ELF-1 (cell line): Measurements from ENCODE around the gene SLC6A3.
"Not testable (repeated sequence)": the region's sequence is repeated elsewhere in the genome, so short reads cannot be mapped to it uniquely, and the experiment has no call there.

ENCODE experiments used
- DNase-seq: peaks from one replicate; pipeline ENCODE4 v3.0.0-alpha.2; 2016; ENCODE audit warnings: low read depth, low spot score

The SLC6A3 gene

DNA sequence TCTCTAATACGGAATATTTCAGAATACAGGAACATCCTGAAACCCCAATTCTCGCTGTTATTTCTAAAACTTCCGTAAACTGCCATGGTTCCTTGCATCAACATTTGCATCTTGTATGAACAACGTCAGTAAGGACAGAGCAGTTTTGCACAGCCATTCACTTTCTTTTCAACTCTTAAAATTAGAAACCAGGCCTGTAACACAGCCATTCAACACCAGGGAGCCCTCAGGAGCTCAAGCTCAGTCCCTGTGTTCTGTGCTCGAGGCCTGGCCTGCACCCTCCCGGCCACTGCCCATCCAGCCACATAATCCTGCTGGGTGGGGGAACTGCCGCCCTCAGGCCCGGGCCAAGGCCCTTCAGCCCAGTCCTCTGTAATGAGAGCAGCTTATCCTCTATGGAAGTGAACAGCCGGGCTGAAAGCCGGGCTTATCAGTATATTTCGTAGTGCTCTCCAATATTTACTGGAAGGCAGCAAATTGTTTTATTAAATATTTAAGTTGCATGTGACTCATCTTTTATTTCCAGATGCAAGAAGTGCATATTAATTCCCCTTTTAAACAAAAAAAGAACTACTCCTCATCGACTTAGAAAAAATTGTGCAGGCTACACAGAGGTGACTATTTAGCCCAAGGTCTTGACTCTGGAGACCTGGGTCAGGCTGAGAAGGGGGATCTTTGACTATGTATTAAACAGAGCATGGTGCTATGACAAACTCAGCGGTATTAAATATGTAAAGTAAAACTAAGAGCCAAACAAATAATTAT, 33.2 kb upstream of the SLC6A3 start:
- DNase-seq = no peak

GRCh38 chr5:1477341-1477740, 32.1 kb upstream of the SLC6A3 start:
- no peak for DNase-seq

- no peak for DNase-seq
These were observed 31.7 kb upstream of the SLC6A3 start for GRCh38 chr5:1476967-1477310.

GRCh38 chr5:1476181-1476966, 31.1 kb upstream of the SLC6A3 start:
- DNase-seq = no peak

DNA sequence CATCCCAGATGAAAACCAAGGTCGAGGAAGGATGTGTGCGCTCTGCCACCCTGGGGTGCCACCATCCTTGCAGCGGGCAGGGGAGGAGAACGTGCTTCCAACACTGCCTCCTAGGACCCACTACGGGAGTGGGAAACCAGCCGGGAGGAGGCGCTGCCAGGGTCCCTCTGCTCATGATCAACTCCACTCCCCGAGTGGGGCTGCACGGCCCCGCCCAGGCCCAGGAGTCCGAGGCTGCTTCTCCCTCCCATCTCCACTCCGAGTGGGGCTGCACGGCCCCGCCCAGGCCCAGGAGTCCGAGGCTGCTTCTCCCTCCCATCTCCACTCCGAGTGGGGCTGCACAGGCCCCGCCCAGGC, 30.3 kb upstream of the SLC6A3 start:
- not testable (repeated sequence) for DNase-seq

GRCh38 chr5:1474866-1475543, 29.8 kb upstream of the SLC6A3 start:
- DNase-seq = no peak

- DNase-seq = no peak
These were observed 29.1 kb upstream of the SLC6A3 start for GRCh38 chr5:1474183-1474839.

GRCh38 chr5:1473746-1474145, 28.5 kb upstream of the SLC6A3 start:
- DNase-seq = no peak

DNA sequence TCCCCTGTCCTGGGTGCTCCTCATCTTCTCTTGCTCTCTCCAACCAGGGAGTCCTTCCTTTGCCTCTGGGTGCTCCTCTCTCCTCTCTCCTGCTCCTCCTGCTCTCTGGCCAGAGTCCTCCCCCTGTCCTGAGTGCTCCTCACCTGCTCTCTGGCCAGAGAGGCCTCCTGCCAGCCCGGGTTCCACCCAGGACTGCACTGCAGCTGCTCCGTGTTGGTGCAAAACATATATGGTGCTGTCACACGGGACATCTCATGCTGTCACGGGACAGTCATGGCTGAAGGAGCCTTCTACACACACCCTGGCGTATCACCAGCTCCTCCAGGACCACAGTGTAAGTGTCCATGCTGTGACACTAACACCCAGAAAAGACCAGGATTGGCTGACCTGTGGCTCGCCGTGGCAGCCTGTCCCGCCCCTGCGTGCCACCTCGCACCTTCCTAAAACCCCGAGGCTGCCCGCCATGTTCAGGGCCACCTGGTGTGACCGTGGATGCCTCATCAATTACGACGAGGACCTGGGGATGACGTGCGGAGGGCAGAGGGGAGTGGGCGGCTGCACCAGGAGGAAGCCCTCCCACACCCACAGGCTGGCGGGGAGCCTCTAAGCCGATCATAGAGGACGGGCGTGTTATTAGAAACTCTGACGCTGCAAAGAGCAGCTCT, 27.9 kb upstream of the SLC6A3 start:
- DNase-seq = no peak

- DNase-seq = no peak
These were observed 27.0 kb upstream of the SLC6A3 start for GRCh38 chr5:1471997-1472963.

DNA sequence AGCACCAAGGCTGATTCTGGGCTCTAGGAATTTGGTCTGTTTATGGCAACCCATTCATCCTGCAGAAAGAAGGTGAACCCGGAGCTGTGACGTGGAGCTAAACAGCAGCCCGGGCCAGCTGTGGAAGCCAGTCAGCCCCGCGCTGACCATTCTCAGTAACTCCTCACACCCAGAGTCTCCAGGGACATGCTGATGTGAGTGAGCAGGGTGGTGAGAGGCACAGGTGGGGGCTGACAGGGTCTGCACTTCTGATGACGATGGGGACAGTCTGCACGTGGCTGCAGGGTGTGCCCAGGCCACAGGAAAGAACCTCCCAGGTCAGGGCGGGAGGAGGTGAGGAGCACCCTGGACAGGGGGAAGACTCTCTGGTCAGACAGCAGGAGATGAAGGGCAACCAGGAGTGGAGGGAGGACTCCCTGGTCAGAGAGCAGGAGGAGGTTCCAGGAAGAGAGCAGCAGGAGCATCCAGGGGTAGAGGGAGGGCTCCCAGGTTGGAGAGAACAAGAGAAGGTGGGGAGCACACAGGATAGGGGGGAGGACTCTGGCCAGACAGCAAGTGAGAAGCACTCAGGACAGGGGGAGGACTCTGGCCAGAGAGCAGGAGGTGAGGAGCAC, 26.1 kb upstream of the SLC6A3 start:
- no peak for DNase-seq

- DNase-seq = no peak
These were observed 25.5 kb upstream of the SLC6A3 start for GRCh38 chr5:1470762-1471211.

DNA sequence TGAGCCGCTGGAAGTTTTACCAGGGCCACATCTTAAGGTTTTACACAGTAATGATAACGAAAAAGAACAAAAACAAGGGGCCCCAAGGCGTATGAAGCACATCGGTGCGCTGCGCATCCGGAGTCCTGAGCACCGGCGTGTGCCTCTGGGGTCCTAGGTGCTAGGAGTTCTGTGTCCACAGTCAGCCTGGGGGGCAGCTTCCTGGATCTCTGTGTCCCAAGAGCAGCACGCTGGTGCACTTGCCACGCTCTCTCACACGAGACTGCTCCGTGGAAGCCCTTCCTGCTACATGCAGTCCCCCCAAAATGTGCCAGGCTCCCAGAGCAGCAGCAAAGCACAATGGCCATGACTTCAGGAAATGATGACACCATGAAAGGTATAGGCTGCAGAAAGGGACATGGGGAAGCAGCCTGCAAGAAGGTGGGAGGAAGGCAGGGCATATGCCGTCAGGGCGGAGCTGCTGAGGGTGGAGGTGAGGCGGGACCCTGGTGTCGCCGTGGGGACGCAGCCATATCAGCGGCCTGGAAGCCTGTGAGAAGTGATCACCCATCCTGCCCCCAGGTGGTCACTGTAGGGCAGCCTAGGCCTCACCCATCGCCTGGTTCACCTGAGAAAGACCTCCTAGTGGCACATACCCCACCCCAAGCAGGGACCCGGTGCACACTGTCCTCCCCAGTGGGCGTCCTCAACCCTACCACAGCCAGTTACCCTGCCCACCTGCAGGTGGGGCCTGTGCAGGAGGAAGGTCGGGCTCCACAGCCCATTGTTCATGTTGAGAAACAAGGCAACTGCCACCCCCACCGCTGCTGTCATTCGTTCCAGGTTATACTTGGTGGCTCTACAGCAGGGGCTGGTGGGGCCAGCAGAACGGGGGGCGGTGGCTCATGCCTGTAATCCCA, 23.6 kb upstream of the SLC6A3 start:
- DNase-seq = no peak

- DNase-seq = peak; percentile 69
These were observed 23.0 kb upstream of the SLC6A3 start for GRCh38 chr5:1468247-1468612.

GRCh38 chr5:1467341-1468246, 22.4 kb upstream of the SLC6A3 start:
- DNase-seq = no peak

GRCh38 chr5:1466631-1467265, 21.5 kb upstream of the SLC6A3 start:
- DNase-seq = no peak

DNA sequence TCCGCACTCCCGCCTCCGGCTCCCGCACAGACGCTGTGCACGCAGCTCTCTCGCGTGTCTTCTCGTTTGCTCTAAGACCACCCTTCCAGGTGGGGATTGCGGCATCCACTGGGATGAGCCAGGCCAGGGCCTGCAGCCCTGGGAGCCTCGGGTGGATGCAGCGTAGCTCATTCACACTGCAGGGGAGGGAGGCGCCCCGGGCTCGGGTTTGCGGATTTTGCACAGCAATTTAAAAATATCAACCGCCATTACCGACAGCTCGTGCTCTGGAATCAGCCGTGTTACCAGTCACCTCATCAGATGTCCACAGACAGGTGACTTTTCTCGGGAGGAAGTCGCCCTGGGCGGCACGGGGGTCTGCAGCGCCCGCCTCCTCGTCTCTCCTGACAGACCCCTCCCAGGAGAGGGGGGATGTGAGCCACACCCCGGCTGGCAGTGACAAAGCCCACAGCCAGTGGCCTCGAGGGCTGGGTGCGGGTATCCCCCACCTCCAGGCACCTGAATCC, 20.8 kb upstream of the SLC6A3 start:
- no peak for DNase-seq
